Globus pallidus (tissue), 1 donor: ENCODE data around the gene VHLL.
"Not testable (repeated sequence)": the region's sequence is repeated elsewhere in the genome, so short reads cannot be mapped to it uniquely, and the experiment has no call there.

Experiments used
- DNase-seq: peaks from one replicate; pipeline ENCODE4 v3.0.0-alpha.2; 2015; ENCODE audit warnings: low spot score

VHLL gene

DNA sequence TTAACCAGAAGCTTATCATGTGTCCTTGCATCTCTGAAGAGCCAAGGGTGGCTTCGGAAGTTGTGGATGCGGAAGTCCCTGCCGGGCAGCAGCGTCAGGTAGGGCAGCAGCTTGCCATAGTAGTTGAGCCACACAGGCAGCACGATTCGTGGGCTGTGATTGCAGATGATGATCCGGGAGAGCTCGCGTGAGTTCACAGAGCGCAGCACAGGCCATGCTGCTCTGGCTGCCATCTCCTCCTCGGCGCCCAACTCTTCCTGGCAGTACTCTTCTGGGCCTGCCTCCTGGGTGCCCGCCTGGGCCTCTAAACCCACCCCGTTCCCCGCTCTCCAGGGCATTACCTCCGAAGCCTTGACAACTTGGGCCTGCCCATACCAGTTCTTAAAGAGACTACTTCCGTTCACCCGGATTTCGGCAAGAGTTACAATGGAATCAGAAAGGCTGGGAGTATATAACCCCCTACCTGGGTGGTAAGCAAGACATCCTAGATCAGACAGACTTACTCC lies at the start of gene VHLL:
VHLL (minus strand) TSS at position 456 of the 506 bp plus-strand sequence; CDS start at position 338, 118 bp downstream.
- no peak for DNase-seq

GRCh38 chr1:156347331-156347730 lies 48.2 kb upstream of the VHLL start:
- DNase-seq = no peak

DNA sequence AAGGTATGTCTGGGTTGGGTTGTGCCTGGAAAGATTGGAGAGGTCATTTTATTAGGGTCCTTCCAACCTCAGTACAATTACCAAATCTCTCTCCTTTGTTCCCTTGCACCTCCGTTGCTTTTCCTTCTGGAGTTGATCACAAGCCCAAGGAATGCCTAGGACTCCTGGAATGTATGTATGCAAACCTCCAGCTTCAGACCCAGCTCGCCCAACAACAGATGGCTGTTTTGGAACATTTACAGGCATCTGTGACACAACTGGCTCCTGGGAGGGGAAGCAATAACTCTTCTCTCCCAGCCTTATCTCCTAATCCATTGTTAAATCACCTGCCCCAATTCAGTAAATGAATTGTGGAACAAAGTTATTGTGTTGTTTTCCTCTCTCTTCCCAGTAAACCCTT lies 47.5 kb upstream of the VHLL start:
- DNase-seq = no peak

- DNase-seq = not testable (repeated sequence)
Measured at GRCh38 chr1:156346035-156346434, 46.9 kb upstream of the VHLL start.

GRCh38 chr1:156344409-156344808 lies 45.3 kb upstream of the VHLL start:
- DNase-seq = no peak

- no peak for DNase-seq
Measured at GRCh38 chr1:156342166-156342955, 43.3 kb upstream of the VHLL start.

- DNase-seq = peak; percentile 100
Measured at GRCh38 chr1:156338180-156338976, 39.3 kb upstream of the VHLL start, which contains the start of the genes CCT3 and TSACC. Gene CCT3 (minus strand): TSS chr1:156338292. CDS start chr1:156338184, 108 bp downstream. Gene TSACC (plus strand): TSS chr1:156338526. CDS start chr1:156339758, 1,232 bp downstream.

GRCh38 chr1:156337888-156338179 lies 38.7 kb upstream of the VHLL start:
- no peak for DNase-seq

GRCh38 chr1:156337052-156337887 lies 38.2 kb upstream of the VHLL start:
- DNase-seq = no peak

GRCh38 chr1:156336242-156336641 lies 37.1 kb upstream of the VHLL start:
- DNase-seq = no peak

- DNase-seq = not testable (repeated sequence)
Measured at GRCh38 chr1:156323179-156323578, 24.1 kb upstream of the VHLL start.

- DNase-seq = no peak
Measured at GRCh38 chr1:156320560-156320959, 21.5 kb upstream of the VHLL start.

- peak; percentile 16 for DNase-seq
Measured at GRCh38 chr1:156319664-156320063, 20.6 kb upstream of the VHLL start.

- DNase-seq = no peak
Measured at GRCh38 chr1:156316909-156317308, 17.8 kb upstream of the VHLL start.

- no peak for DNase-seq
Measured at GRCh38 chr1:156310962-156311361, 11.9 kb upstream of the VHLL start.

DNA sequence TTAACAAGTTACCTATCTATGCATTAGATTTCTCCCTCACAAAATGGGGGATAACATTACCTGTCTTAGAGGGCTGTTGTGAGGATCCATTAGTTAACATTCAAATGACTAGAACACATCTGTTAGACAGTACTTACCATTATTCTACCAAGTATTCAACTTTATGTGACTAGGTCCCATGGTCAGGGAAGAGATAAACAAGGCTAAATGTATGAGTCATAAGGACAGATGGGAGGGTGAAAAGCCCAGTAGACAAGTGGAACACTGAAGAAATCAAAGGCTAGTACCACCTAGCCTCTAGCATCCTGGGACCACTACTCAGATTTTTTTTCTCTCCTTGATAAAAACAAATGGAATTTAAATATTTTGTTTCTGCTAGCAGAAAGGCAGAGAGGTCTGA lies 9.0 kb upstream of the VHLL start:
- no peak for DNase-seq

DNA sequence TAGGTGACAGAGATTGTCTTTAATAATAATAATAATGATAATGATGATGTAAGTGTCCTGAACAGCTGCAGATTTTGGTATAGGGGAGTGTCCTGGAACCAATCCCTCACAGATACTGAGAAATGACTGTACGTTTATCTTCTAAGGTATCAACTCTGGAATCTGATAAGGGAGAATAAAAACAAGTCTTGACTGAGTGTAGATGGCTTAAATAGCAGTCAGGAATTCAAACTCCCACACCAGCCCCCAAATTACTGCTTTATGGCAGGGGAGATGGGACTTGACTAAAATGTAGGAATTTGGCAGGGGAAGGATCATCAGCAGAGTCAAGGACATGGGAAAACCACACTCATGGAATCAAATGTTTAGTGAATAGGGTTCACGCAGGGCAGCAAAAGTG lies 6.1 kb upstream of the VHLL start:
- DNase-seq = no peak

DNA sequence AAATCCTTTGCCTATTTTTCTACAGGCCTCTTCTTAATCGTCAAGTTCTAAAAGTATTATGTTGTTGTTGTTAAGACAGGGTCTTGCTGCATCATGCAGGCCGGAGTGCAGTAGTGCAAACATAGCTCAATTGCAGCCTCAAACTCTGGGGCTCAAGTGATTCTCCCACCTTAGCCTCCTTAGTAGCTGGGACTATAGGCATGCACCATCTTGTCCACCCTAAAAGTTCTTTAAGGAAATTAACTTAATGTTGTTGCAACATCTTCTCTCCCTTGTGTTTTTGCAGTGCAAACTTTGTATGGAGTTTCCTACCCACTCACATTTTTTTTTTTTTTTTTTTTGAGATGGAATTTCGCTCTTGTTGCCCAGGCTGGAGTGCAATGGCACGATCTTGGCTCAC lies 4.1 kb upstream of the VHLL start:
- DNase-seq = no peak

DNA sequence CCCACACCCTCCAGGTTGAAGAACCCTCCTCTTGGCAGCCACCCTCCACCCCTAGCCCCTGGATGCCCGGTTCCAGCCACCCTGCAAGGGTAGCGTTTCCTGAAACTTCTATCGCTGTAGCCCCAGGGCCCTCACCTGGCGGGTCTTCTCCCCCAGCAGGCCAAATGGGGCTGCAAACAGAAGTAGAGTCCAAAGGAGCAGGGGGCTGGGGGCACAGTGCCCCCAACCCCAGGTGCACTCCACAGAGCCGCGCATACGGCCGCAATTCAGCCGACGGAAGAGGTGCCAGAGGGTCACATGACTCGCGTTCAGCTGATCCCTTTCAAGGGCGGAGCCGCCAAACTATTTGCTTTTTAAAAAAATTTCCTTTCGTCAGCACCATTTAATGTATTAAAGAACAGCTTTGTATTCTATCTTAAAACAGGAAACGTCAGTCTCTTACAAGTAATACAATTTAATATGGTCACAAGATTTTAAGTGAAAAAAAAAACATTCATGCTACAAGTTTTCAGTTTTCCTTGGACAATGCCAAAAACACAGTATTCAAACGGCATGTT lies 3.6 kb downstream of the VHLL start, which contains the start of gene GLMP:
GLMP (minus strand) TSS at position 289 of the 557 bp plus-strand sequence; CDS start at position 255, 34 bp downstream.
- DNase-seq = peak; percentile 69

DNA sequence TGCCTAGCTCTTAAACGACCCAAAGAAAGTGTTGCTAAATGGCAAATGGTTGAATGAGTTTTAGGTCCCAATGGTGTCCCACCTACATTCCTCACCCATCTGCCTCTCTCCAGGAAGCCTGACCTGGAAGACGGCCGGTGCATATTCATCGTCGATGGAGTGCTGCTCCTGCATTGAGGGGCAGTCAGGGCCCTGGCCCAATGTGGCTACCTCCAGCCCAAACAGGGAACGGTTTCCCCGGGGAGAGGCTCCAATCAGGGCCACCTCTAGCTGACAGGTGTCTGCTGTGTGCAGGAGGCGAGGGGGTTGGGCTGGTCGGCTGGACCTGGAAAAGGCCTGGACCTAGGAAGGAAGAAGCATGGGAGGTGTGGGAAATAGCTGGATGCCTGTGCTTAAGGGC lies 5.2 kb downstream of the VHLL start:
- DNase-seq = no peak

DNA sequence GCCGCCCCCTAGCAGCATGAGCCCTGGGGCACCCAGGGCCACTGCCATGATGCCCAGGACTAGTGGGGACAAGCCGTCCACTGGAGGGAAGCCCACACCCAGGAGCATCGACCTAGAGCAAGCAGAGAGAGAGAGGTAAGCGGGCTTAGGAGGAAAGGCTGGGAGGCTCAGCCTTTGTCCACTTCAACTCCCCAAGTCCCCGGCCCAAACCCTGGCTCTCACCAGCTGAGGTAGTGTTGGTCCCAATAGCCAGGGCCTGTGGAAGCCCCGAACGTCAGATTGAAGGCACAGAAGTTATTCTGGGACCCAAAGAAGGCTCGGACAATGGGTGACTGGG lies 6.0 kb downstream of the VHLL start:
- no peak for DNase-seq
